ENCODE measurements around the gene PRPF6.

The PRPF6 gene

DNA sequence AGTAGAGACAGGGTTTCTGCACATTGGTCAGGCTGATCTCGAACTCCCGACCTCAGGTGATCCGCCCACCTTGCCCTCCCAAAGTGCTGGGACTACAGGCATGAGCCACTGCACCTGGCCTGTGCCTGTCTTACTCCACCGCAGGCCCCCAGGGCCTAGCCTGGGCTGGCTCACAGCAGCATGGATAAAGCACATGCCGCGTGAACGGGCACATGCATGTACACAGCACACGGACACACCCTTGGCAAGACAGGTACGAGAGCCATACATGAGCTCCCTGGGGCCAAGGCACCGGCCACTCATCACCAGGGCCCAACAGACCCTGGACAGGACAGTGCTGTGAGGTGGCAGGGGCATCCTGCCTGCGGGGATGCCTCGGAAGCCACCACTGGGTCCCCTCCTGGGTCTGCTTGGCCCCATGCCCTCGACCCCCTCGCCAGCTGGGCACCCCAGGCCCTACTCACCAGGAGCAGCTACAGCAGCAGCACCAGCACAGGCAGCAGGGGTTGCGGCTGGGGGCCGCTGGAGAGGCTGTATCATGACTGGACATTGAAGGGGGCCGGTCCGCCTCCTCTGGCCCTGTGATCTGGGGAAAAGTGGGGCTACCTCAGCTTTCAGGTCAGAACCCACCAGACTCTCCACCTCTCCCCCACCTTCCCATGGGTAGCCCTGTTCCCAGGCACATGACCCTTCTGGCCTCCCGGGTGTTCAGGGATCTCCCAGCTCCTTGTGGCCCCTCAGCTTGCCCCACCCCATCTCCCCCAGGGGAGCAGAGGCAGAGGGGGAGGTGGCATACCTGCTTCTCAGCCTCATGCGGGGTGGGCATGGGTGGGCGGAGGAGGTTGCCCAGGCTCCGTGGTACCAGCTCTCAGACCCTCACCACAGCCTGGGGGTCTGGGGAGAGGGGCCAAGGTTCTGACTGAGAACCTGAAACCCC, 95.4 kb downstream of the PRPF6 start:
- peak overlapping the region; percentile 71 for H3K4me3 ChIP-seq (ENCODE audit: low read depth, low read length)
- TF ChIP-seq, protein P1, sequence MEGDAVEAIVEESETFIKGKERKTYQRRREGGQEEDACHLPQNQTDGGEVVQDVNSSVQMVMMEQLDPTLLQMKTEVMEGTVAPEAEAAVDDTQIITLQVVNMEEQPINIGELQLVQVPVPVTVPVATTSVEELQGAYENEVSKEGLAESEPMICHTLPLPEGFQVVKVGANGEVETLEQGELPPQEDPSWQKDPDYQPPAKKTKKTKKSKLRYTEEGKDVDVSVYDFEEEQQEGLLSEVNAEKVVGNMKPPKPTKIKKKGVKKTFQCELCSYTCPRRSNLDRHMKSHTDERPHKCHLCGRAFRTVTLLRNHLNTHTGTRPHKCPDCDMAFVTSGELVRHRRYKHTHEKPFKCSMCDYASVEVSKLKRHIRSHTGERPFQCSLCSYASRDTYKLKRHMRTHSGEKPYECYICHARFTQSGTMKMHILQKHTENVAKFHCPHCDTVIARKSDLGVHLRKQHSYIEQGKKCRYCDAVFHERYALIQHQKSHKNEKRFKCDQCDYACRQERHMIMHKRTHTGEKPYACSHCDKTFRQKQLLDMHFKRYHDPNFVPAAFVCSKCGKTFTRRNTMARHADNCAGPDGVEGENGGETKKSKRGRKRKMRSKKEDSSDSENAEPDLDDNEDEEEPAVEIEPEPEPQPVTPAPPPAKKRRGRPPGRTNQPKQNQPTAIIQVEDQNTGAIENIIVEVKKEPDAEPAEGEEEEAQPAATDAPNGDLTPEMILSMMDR (IDR thresholded peaks at IDR 0.05; ENCODE audit: borderline replicate concordance, insufficient read depth, low read depth, low read length): no peak

DNA sequence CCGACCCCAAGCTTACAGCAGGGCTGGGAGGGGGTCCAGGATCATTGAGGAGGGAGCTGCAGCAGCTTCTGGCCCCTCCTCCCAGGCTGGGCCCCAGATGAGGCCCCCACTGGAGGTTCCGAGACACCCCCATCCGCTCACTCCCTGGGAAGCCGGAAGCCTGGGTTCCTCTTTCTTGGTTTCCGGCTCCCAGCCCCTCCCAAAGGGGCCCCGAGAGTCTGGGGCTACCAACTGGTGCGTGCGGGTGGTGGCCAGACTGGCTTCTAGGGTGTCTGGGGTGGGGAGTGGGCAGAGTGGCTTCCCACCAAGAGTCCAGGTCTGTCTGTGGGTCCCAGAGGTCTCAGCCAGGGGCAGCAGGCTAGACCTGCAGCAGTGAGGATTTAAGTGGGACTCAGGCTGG, 96.2 kb downstream of the PRPF6 start:
- H3K4me3 ChIP-seq (ENCODE audit: low read depth, low read length): peak overlapping the region; percentile 71
- TF ChIP-seq, protein P1 (IDR thresholded peaks at IDR 0.05; ENCODE audit: borderline replicate concordance, insufficient read depth, low read depth, low read length): no peak

DNA sequence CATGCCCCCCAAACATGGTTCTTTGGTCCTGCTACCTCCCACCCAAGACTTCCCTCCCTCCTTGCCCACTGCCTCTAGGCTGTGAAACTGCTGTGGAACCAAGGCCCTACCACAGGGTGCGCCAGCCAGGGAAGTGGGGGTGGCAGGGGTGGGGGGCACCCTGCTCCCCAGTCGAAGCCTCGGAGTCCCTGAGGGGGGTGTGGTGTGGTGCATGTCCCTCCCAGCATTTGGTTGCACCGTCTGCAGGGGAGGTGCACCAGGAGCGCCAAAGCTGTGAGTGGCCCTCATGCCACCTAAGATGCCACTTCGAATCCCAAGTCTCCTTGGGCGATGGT, 96.6 kb downstream of the PRPF6 start:
- TF ChIP-seq, protein P1 (IDR thresholded peaks at IDR 0.05; ENCODE audit: borderline replicate concordance, insufficient read depth, low read depth, low read length): no peak
- H3K4me3 ChIP-seq (ENCODE audit: low read depth, low read length): peak overlapping the region; percentile 71

DNA sequence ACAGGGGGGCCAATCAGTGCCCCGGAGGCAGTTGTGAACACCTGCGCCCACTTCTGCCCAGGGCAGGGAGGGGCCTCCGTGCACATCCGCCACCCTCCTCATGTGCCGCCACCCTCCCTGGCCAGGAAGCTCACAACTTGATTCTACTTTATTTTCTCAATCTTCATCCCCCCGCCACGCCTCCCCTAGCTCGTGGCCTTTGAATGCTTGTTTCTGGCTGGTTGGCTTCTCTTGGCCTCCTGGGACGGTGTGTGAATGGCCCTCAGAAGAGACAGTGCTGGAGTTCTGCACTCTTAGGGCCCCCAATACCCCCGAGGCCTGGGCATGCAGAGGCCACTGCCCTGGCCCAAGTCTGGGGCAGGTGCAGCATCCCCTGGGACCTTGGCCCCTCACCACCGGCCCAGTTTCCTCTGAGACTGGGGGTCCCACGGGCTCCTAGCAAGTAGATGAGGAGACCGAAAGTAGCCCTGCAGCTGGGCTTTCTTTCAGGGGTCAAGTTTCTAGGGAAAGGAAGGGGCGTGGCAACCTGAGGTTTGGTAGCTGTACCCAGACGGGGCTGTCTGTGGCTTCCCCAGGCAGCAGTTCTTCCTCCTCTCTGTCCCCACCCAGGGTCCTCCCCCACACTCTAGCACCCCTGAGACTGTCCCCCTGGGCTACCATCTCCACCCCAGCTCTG, 97.1 kb downstream of the PRPF6 start:
- TF ChIP-seq, protein P1 (IDR thresholded peaks at IDR 0.05; ENCODE audit: borderline replicate concordance, insufficient read depth, low read depth, low read length): no peak
- peak overlapping the region; percentile 71 for H3K4me3 ChIP-seq (ENCODE audit: low read depth, low read length)

DNA sequence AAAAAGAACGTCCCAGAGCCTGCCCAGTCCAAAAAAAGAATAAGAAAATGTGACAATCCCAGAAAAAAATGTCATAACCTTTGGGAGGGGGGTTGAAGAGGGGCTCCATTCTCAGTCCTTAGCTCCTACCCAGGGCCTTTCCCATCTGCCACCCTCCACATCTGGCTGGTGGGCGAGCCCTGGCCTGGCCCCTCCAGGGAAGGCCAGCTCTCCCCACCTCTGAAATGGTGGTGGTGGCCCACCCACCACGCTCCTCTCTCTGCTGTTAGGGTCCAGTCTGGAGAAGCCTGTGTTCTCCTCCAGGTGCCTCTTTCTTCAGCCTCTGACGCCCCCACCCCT, 98.0 kb downstream of the PRPF6 start:
- TF ChIP-seq, protein P1 (IDR thresholded peaks at IDR 0.05; ENCODE audit: borderline replicate concordance, insufficient read depth, low read depth, low read length): no peak
- peak overlapping the region; percentile 71 for H3K4me3 ChIP-seq (ENCODE audit: low read depth, low read length)

DNA sequence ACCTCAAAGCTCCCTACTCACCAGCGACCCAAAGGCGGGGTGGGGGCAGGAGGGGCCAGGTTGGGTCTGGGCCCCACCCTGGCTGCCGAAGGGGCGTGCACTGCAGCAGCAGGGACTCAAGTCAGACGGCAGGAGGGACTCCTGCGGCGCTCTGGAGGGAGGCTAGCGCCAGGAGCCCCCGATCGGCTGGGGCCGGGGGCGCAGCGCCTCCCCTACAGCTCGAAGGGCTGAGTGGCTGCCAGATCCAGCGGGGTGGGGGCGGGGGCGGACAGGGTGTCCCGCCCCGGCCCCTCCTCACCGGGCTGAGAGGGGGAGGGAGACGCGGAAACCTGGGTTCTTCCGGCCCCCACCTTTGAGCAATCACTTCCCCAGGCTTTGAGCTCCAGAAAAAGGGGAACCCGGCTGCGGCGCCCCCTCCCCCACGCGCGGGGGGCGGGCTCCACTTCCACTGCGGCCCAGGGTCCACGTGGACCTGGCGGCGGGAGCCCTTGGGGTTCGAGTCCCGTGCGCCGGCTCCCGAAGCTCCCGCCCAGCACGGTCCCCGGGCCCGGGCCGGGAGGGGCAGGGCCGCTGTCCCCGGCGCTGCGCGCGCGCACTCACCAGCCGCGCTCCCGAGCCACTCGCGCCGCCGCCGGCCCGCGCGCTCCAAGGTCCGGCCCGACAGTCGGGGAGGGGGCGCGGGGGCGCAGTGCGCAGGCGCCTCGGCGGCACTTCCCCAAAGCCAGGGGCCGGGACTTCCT, 98.5 kb downstream of the PRPF6 start, which contains the start of gene RGS19:
TSS of gene RGS19 (minus strand) at position 246 of the 740 bp plus-strand sequence. CDS start 2,632 bp downstream, outside the sequence.
- TF ChIP-seq, protein P1 (IDR thresholded peaks at IDR 0.05; ENCODE audit: borderline replicate concordance, insufficient read depth, low read depth, low read length): no peak
- H3K4me3 ChIP-seq (ENCODE audit: low read depth, low read length): peak within 1 kb of the TSS; percentile 71
